Loucy (cell line): Measurements from ENCODE around the gene RICTOR.

Experiments used
- H2AFZ ChIP-seq: fragments of 200-600 bp; sonication (generic); 2 replicates; pipeline ENCODE4 v1.6.0; 2016; ENCODE audit warnings: antibody characterized with exemption, mild to moderate bottlenecking, low read length, moderate library complexity
- H3F3A ChIP-seq: fragments of 200-600 bp; 2 replicates; pipeline ENCODE4 v1.6.0; 2016; ENCODE audit warnings: antibody characterized with exemption, low read depth, mild to moderate bottlenecking
- H3K27me3 ChIP-seq: fragments of 200-600 bp; sonication (generic); 2 replicates; pipeline ENCODE4 v1.6.1; 2014; ENCODE audit warnings: low read length, mild to moderate bottlenecking; ENCODE audit not compliant: insufficient read depth, poor library complexity, severe bottlenecking
- H3K36me3 ChIP-seq: fragments of 200-600 bp; sonication (generic); 2 replicates; pipeline ENCODE4 v1.6.1; 2016; ENCODE audit warnings: low read length; ENCODE audit not compliant: insufficient read depth
- H3K4me1 ChIP-seq: fragments of 200-600 bp; sonication (generic); 2 replicates; pipeline ENCODE4 v1.5.1; 2014; ENCODE audit warnings: low read length, mild to moderate bottlenecking; ENCODE audit not compliant: insufficient read depth, poor library complexity, severe bottlenecking
- H3K4me2 ChIP-seq: fragments of 200-600 bp; sonication (generic); 2 replicates; pipeline ENCODE4 v1.6.0; 2014; ENCODE audit warnings: antibody characterized with exemption, low read length, low read depth, mild to moderate bottlenecking; ENCODE audit not compliant: poor library complexity, severe bottlenecking
- H3K4me3 ChIP-seq: fragments of 200-600 bp; sonication (generic); 2 replicates; pipeline ENCODE4 v1.5.1; 2014; ENCODE audit warnings: low read length, mild to moderate bottlenecking, mixed read lengths; ENCODE audit not compliant: poor library complexity, severe bottlenecking
- H3K79me2 ChIP-seq: fragments of 200-600 bp; sonication (generic); 2 replicates; pipeline ENCODE4 v1.6.1; 2014; ENCODE audit warnings: low read length; ENCODE audit not compliant: insufficient read depth
- H3K9ac ChIP-seq: fragments of 200-600 bp; sonication (generic); 2 replicates; pipeline ENCODE4 v1.6.0; 2014; ENCODE audit warnings: mild to moderate bottlenecking, low read depth, low read length, moderate library complexity; ENCODE audit not compliant: poor library complexity, severe bottlenecking
- H3K9me2 ChIP-seq: fragments of 200-600 bp; sonication (generic); replicated peaks from 2 replicates; pipeline ENCODE4 v1.6.1; 2016; ENCODE audit warnings: low read depth, low read length, mixed read lengths
- H3K9me3 ChIP-seq: fragments of 200-600 bp; sonication (generic); 2 replicates; pipeline ENCODE4 v1.6.1; 2014; ENCODE audit warnings: mild to moderate bottlenecking, antibody characterized with exemption, low read length, low read depth; ENCODE audit not compliant: insufficient read depth
- H4K20me1 ChIP-seq: fragments of 200-600 bp; sonication (generic); 2 replicates; pipeline ENCODE4 v1.6.0; 2014; ENCODE audit warnings: antibody characterized with exemption, low read length, mild to moderate bottlenecking; ENCODE audit not compliant: insufficient read depth, poor library complexity, severe bottlenecking
- EZH2phosphoT487 ChIP-seq: fragments of 200-600 bp; IDR thresholded peaks from 2 replicates; pipeline ENCODE4 v1.6.1; 2018; ENCODE audit warnings: antibody characterized with exemption, mild to moderate bottlenecking, moderate library complexity, borderline replicate concordance
- TF ChIP-seq, protein P1 (sequence below): fragments of 200-600 bp; sonication (generic); conservative IDR thresholded peaks from 2 replicates; pipeline ENCODE4 v1.5.1; 2014; ENCODE audit warnings: mild to moderate bottlenecking, antibody characterized with exemption, low read length

Gene RICTOR

DNA sequence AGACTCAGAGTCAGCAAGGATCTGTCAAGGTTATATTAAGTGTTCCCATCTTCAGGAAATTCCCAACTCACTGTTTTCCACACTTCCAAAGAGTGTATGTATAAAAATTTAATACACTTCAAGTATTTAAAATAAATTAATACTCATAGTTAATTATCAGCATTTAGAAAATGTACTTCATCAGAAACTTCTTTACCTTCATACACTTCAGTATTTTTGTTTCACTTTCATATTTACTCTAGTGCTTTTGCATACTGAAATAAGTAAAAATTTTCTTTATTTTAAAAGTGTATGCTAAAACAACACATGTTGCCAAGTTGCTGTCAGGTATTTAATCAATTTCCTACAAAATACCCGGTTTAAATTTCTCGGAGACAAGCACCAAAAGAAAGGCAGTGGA, 16.5 kb downstream of the RICTOR start:
- Histone ChIP-seq H3K36me3 (0 out of 2 replicates have a peak, but pooled peaks cover 9% of the 10 kb centered on the region), H4K20me1 (peaks cover 69% of the 10 kb centered on the region), H3K9me2 (no peaks in the 10 kb centered on the region), H3F3A (no peaks in the 10 kb centered on the region), H3K9ac (peak overlapping the region; percentile 54), H2AFZ (no peak overlapping the region), H3K4me1 (peaks cover 51% of the 10 kb centered on the region), H3K79me2 (peaks cover 92% of the 10 kb centered on the region), H3K9me3 (no peaks in the 10 kb centered on the region), H3K27me3 (no peaks in the 10 kb centered on the region), H3K4me3 (peak overlapping the region; percentile 60), H3K4me2 (peak overlapping the region; percentile 69)
- no peak for TF ChIP-seq EZH2phosphoT487
- TF ChIP-seq, protein P1, sequence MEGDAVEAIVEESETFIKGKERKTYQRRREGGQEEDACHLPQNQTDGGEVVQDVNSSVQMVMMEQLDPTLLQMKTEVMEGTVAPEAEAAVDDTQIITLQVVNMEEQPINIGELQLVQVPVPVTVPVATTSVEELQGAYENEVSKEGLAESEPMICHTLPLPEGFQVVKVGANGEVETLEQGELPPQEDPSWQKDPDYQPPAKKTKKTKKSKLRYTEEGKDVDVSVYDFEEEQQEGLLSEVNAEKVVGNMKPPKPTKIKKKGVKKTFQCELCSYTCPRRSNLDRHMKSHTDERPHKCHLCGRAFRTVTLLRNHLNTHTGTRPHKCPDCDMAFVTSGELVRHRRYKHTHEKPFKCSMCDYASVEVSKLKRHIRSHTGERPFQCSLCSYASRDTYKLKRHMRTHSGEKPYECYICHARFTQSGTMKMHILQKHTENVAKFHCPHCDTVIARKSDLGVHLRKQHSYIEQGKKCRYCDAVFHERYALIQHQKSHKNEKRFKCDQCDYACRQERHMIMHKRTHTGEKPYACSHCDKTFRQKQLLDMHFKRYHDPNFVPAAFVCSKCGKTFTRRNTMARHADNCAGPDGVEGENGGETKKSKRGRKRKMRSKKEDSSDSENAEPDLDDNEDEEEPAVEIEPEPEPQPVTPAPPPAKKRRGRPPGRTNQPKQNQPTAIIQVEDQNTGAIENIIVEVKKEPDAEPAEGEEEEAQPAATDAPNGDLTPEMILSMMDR, result no peak

DNA sequence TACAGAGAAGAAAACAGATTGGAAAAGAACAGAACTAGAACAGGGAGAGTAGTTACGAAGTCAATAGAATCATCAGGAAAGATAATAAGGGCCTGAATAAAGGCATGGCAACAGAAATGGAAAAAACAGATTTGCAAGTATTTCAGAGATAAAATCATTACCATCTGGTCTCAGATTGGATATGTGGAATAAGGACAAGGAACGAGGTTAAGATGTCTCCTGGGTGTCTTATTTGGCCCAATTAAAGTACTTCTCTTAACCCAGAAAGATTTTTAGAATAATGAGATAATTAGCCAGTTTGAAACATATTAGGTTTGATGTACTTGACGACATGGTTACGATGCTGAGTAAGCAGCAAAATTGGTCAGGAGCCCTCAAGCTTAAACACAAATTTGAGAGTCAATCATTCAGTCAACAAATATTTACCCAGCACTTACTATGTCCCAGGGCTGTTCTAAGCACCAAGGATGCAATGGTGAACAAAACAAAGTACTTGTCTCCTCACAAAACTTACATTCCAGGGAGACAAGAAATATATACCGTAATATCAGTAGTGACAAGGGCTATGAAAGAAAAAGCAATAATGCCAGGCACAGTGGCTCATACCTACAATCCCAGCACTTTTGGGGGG, 18.3 kb downstream of the RICTOR start:
- H3K4me1 ChIP-seq, result peaks cover 44% of the 10 kb centered on the region
- no peaks in the 10 kb centered on the region for H3K9me3 ChIP-seq
- 0 out of 2 replicates have a peak, but pooled peaks cover 9% of the 10 kb centered on the region for H3K36me3 ChIP-seq
- H3K9me2 ChIP-seq, result no peaks in the 10 kb centered on the region
- H2AFZ ChIP-seq, result no peak overlapping the region
- no peaks in the 10 kb centered on the region for H3K27me3 ChIP-seq
- no peak overlapping the region for H3K9ac ChIP-seq
- peaks cover 92% of the 10 kb centered on the region for H3K79me2 ChIP-seq
- no peak for TF ChIP-seq EZH2phosphoT487
- TF ChIP-seq, protein P1, result no peak
- H3K4me2 ChIP-seq, result no peak overlapping the region
- H4K20me1 ChIP-seq, result peaks cover 58% of the 10 kb centered on the region
- no peaks in the 10 kb centered on the region for H3F3A ChIP-seq
- H3K4me3 ChIP-seq, result no peak overlapping the region

DNA sequence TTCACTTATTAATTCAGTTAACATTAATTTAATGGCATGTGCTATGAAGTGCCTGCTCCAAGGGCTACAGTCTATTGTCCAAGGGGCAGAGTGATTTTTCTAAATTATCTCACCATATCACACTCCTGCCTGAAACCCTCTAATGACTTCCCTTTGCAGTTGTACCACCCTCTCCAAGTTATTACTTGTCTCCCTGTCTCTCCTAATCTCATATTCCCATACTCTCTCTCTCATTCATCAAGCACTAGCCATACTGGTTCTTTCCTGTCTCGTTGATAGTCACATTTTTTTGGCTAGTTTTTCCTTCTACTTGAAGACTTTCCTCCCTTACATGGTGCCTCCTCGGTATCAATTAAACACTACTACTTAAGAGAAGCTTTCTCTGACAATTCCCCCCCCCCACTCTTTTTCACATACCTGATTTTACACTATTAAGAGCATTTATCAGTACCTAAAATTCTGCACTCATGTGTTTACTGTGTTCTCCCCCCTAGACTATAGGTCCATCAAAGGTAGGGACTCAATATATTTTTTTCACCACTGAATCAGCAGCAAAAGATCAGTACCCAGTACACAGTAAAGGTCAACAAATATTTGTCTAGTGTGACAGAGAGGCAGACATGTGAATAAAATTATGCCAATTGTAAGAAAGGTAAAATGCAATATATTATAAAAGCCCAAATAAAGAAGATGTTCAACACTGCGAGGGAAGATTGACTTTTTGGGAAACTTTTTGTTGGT, 19.0 kb downstream of the RICTOR start:
- Histone ChIP-seq H3K9ac (no peak overlapping the region), H3K36me3 (0 out of 2 replicates have a peak, but pooled peaks cover 9% of the 10 kb centered on the region), H2AFZ (no peak overlapping the region), H3K9me2 (no peaks in the 10 kb centered on the region), H3K4me1 (peaks cover 41% of the 10 kb centered on the region), H3K4me2 (no peak overlapping the region), H3F3A (no peaks in the 10 kb centered on the region), H3K79me2 (peaks cover 92% of the 10 kb centered on the region), H3K27me3 (no peaks in the 10 kb centered on the region), H4K20me1 (peaks cover 52% of the 10 kb centered on the region), H3K9me3 (no peaks in the 10 kb centered on the region), H3K4me3 (no peak overlapping the region)
- TF ChIP-seq, protein P1, result no peak
- no peak for TF ChIP-seq EZH2phosphoT487
